G401.6 (cell line): ENCODE data around the gene VCL.
A peak's percentile ranks its signal among the peaks of the same experiment; 100 is the strongest.
"Not testable (repeated sequence)": the region's sequence is repeated elsewhere in the genome, so short reads cannot be mapped to it uniquely, and the experiment has no call there.

Source experiments
- FAIRE-seq: peaks from 2 replicates; lab custom pipeline; 2012; peaks lifted over from hg19 to GRCh38; lab: Jason Lieb, UNC

VCL gene

DNA sequence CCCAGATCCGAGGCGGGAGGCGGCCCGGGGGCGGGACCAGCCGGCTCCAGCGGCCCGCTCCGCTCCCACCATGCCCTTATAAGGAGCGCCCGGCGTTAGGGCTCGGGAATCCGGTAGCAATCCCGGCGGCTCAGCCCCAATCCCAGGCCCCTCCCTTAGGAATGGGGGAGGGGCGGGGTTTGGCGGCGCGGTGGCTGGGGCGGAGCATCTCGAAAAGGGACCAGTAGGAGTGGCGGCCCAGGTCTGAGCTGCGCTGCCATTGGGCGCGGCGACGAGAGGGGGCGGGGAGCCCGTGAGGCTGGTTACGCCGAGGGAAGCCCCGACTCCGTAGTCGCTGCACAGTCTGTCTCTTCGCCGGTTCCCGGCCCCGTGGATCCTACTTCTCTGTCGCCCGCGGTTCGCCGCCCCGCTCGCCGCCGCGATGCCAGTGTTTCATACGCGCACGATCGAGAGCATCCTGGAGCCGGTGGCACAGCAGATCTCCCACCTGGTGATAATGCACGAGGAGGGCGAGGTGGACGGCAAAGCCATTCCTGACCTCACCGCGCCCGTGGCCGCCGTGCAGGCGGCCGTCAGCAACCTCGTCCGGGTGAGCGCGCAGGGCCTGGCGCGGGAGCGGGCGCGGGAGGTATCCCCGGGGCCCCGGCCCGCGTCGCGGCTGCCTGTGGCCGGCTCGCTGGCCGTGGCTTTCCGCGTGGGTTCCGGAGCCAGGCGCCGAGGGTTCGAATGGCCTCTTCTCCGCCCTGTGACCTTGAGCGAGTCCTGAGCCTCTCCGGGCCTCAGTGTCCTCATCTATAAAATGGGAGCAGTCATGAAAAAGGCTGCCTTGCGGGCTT is at the start of gene VCL:
VCL (plus strand) TSS at position 330 of the 836 bp plus-strand sequence; CDS start at position 422, 92 bp downstream.
- peak; percentile 97 for FAIRE-seq

DNA sequence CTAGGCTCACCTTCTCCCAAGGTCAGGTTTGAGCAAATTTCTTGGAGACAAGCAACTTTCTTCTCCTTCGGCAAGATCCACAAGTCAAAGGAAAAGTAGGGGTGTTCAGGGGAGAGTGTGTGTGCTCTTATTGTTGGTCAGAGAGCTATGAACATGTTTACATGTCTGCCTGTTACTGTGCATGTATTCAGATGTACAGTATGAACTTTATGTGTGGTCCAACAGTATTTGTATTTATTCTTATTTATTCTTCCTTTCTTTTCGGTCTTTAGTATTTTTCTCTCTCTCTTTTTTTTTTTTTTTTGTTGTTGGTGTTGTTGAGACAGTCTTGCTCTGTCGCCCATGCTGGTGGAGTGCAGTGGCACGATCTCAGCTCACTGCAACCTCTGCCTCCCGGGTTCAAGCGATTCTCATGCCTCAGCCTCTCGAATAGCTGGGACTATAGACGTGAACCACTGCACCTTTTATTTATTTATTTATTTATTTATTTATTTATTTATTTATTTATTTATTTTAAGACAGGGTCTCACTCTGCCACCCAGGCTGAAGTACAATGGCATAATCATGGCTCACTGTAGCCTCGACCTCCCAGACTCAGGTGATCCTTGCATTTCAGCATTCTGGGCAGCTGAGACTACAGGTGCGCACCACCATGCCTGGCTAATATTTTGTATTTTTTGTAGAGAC is 48.8 kb upstream of the VCL start:
- no peak for FAIRE-seq

DNA sequence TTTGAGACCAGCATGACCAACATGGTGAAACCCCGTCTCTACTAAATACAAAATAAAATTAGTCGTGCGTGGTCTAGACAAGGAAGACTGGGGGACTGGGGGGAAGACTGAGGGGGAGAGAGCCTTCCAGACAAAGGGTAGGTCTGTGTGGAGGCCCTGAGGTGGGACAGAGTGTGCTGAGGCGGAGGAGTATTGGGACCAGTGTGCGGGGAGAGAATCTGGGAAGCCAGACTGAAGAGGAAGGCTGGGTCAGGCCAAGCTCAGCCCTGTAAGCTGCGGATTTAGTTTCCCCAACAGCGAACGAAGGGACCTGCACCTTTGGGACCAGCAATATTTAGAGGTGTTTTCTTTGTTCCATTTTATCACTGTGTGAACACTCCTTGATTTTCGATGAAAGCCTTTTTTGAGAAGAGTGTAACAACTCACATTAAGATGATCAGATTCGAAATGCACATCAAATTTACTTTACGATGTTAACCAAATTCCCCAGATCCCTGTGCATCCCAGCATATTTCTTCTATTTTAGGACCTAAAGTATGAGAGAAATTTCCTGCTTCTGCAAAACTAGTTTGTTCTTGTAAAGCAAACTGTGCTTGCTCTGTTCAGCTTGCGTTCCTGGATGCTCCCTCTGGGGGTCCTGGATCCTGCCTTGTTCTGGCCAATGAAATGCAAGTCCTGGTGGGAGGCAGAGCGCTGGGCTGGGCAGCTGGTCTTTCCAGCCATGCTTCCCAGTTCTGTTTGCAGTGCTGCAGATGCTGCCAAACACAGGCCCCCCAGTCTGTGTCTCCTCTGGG is 47.6 kb upstream of the VCL start:
- no peak for FAIRE-seq

DNA sequence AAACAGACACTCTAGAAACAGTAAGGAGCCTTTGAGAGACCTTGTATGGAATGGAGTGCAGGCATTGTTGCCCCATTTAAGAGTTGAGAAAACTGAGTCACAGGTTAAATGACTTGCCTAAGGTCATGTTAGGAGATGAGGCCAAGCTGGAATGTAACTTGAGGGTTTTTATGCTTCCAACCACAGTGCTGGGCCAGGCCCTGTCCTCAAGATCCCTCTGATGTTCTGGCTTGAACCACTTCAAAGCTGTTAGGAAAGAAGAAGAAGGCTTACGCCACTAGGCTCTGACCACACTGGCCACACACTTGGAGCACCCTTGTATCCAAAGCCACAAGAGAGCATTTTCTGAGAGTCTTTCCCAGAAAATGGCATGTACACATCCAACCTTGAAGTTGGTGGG is 44.3 kb upstream of the VCL start:
- FAIRE-seq = no peak

DNA sequence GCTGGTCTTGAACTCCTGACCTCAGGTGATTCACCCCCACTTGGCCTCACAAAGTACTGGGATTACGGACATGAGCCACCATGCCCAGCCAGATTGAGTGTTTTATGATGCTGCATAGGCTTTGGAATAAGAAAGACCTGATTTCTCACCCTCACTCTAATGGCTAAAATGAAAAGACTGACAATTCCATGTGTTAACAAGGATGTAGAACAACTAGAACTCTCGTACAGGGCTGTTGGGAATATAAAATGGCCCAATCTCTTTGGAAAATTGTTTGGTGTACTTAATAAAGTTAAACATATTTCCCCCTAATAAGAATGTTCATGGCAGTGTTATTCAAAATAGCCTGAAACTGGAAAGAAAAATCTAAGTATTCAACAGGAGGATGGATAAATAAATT is 43.2 kb upstream of the VCL start:
- FAIRE-seq = no peak

DNA sequence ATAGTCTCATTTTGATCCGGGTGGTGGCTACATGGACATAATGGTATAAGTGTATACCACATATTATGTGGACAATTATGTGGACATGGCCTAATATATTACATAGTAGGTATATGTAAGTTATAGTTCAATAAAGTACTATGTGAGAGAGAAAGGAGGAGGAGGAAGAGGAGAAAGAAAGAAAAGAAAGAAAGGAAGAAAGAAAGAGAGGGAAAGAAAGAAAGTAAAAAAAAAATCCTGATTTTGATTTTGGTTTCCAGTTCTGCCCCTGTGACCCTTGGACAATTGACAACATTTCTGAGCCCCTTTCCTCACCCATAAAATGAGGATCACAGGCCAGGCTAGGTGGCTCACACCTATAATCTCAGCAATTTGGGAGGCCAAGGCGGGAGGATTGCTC is 42.2 kb upstream of the VCL start:
- FAIRE-seq = no peak

DNA sequence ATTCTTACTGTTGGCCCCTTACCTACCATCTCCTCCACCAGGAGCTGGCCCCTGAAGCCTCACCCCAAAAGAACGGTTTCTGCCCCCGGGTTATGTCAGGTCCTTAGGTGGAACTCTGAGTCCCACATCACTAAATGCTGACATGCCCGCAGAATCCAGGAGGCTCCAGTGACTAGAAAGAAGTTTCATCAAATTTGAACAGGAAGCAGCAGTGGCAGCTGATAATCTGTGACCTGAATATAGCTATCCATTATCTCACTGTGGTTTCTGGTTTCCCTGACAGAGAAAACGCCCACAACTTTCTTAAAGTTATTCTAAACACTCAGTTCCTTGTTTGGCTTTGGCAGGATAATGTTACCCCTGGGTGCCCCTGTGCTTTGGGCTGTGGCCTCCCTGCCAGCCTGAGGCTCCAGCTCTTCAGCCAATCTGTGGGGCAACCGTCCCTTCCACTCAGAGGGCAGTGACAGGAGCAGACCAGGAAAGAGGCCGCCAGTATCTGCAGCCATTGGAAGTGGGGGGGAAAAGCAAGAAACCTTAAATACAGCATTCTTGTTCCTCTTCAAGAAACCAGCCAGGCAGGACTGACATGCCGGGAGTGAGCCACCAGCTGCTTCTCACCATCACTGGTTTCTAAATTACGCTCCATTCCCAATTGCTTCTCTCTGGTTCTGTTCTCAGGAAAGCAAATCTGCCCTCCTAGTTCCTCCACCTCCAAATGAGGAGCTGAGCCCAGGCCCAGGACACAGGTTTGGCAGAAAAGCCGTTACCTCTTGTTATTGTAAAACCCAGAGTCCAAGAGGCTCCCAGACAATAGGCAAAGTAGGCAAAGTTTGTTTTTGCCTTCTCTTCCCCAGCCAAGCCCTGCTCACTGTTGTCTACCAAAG is 41.2 kb upstream of the VCL start:
- FAIRE-seq = no peak

DNA sequence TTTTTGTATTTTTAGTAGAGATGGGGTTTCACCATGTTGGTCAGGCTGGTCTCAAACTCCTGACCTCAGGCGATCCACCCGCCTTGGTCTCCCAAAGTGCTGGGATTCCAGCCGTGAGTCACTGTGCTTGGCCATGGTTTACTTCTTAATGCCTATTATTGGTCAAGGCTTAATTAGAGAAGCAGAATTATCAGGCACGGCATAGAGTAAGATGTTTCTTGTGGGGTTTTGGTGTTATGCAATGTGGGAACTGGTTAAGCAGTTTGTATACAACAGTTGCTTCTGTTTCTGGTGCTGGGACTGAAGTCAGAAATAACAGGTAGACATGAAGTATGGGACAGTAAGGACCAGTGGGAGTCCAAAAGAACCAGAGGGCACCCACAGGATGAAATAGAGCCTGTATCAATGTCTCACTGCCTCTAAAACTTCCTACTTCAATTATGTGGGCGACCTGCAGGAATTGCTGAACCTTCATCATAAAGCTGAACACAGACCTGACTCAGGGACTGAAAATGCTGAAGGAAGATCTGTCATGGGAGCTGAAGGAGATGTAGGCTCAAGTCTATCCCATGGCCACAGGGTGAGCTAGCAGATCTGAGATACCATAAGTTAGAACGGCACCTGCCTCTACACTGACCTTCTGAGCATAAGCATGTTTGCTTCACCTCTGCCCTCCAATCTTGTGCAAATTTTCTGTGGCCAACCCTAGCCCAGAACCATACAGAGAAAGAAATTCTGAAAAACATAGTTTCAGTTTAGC is 38.3 kb upstream of the VCL start:
- FAIRE-seq = no peak

DNA sequence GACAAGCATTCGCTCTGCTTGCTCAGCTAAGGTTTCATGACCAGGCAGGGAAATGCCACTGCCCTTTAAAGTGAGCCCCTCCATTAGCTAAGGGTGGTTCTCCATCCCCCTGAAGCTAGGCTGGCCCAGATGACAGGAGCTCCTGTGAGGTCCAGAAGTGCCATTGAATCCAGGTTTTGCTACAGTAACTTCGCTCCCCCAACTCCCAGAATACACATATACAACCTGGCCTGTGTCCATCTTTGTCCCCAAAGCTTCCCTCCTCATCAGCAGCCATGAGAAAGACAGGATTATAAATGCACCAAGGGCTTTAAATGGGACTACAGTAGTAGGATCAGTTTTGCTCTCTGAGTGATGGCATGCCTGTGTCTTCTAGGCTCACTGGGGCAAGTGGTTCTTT is 35.5 kb upstream of the VCL start:
- no peak for FAIRE-seq

DNA sequence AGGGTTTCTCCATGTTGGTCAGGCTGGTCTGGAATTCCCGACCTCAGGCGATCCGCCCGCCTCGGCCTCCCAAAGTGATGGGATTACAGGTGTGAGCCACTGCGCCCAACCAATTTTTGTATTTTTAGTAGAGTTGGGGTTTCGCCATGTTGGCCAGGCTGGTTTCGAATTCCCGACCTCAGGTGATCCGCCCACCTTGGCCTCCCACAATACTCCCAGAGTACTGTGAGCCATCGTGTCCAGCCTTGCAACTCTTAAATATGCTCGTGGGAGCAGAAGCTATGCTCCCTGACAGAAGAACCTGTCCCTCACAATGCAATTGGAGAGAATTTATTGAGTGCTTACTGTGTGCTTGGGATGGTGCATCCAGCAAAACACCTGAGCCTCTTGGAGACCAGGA is 34.4 kb upstream of the VCL start:
- FAIRE-seq = not testable (repeated sequence)

DNA sequence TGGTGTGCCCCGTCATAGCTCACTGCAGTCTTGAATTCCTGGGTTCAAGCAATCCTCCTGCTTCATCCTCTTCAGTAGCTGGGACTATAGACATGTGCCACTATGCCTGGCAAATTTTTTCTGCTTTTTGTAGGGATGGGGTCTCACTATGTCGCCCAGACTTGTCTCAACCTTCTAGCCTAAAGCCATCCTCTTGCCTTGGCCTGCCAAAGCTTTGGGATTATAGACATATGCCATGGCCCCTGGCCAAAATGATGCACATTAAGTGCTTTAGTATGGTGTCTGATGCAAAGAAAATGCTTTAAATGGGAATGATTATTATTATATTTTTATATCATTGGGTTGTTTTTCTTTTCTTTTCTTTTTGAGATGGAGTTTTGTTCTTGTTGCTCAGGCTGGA is 33.2 kb upstream of the VCL start:
- no peak for FAIRE-seq

DNA sequence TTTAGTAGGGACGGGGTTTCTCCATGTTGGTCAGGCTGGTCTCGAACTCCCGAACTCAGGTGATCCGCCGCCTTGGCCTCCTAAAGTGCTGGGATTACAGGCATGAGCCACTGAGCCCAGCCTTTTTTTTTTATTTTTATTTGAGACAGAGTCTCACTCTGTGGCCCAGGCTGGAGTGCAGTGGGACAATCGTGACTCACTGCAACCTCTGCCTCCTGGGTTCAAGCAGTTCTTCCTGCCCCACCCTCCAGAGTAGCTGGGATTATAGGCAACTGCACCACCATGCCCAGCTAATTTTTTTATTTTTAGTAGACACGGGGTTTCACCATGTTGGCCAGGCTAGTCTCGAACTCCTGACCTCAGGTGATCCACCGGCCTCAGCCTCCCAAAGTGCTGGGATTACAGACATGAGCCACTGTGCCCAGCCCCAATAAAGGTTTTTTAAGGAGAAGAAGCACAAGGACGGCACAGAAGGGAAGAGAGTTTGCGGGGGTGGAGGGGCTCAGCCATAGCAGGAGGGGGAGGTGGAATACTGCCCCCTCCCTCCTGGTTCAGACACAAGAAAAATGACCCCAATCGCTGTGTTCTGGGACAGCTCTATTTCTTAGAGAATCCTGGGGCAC is 32.5 kb upstream of the VCL start:
- FAIRE-seq = not testable (repeated sequence)

DNA sequence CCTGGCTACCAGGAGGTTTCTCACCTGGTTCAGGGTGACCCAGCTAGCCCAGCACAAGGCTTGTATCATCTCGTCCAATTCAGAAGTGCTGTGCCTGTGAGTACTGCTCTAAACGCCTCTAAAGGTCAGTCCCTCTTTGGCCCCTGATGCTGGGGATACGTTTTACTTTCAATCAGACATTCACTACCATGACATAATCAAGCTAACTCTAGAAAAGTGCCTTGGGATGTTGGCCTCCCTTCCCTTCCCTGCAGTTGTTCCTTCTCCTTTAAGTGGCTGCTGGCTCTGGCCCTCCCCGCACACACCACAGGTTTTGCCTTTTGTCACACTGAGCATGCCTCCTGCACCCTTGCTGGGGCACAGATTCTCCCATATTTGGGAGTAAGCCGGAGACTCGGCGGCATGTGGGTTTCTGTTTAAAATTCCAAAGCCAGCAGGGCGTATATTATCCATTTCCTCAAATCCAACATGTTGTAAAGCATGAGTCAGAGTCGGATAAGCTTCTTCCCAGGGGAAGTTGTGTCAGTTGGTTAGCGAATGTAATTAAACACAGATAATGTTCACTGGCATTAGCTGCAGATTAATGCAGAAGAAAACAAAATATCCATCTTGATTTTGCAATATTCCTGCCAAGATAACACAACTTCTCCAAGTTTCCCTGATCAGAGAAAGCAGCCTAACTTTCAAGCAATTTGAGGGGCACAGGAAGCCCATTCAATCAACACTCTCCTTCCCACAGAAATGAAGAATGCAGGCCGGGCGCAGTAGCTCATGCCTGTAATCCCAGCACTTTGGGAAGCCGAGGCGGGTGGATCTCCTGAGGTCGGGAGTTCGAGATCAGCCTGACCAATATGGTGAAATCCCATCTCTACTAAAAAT is 31.8 kb upstream of the VCL start:
- peak; percentile 100 for FAIRE-seq

DNA sequence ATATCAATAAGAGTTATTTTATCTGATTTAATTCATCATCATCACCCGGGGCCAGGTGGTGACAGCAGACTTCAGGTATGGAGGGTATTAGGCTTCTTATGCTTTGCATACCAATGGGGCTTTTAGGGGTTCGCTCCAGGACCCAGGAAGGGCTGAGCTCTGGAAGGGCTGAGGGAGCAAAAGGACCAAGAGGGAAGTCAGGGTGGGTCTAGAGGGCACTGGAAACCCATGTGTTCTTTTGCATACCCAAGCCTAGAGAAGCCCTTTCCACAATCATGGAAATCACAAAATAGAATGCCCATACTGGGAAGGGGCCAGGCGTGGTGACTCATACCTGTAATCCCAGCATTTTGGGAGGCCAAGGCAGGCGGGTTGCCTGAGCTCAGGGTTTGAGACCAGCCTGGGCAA is 30.9 kb upstream of the VCL start:
- FAIRE-seq = peak; percentile 93

DNA sequence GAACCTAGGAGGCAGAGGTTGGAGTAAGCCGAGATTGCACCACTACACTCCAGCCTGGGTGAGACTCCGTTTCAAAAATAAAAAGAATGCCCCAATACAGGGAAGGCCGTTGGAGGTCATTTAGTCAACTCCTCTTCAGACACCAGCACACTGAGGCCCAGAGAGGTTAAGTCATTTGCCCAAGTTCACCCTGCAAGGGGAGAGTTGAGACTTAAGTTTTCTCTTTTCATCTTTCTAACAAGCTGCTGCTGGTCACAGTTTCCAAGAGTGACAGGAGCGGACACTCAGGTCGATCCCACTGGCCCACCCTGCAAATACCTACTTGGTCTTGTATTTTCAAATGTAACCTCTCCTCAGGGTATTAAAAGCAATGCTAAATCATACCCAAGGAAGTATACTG is 30.4 kb upstream of the VCL start:
- FAIRE-seq = no peak

DNA sequence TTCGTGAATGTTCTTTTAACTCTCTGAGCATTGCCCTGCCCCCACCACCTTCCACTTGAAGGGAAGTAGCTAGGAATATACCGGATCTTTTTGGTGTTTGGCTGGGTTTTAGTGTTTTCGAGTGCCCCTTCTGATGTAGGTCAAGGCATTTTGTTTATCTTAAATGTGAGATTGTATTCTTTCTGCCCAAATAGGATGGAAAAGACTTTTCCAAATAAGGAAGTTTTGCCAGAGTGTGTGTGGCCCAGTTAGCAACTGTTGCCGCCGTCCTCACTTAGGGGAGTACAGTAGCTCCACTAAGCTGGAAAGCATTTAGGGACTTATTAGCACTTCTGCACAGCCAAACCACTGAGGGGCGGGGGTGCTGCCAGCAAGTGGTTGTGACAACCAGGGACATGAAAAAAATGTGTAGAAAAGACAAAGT is 29.8 kb upstream of the VCL start:
- peak; percentile 97 for FAIRE-seq

DNA sequence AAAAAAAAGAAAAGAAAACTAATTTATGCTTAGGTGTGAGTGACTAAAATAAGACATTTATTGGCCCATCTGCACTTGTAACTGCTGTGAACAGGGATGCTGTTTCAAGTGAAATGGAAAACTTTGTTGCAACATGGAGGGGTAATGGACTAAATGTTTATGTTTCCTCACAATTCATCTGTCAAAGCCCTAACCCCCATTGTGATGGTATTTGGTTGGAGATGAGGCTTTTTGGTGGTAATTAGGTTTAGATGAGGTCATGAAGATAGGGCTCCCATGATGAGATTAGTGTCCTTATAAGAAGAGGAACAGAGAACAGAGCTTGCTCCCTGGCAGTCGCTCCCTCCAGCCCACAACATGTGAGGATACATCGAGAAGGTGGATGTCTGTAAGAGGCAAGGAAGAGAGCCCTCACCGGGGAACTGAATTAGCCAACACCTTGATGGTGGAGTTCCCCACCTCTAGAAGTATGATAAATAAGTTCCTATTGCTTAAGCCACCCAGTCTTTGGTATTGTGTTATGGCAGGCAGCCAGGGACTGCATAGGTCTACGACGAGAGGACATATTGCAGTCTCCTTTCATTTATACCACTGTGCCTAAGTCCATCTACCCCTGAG is 28.6 kb upstream of the VCL start:
- no peak for FAIRE-seq

DNA sequence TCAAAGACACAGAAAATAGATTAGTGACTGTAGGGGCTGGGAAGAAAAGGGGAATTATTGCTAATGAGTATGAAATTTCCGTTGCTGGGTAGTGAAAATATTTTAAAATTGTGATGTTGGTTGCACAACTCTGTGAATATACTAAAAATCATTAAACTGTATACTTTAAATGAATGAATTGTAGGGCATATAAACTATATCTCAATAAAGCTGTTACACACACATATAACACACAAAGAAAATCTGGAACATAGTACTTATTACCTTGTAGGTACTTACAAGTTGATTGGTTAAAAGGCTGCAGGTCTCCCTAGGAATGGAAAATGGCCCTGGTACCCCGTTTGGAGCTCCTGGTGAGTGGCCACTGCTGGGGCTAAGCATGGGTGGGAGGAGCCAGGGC is 27.1 kb upstream of the VCL start:
- FAIRE-seq = no peak

DNA sequence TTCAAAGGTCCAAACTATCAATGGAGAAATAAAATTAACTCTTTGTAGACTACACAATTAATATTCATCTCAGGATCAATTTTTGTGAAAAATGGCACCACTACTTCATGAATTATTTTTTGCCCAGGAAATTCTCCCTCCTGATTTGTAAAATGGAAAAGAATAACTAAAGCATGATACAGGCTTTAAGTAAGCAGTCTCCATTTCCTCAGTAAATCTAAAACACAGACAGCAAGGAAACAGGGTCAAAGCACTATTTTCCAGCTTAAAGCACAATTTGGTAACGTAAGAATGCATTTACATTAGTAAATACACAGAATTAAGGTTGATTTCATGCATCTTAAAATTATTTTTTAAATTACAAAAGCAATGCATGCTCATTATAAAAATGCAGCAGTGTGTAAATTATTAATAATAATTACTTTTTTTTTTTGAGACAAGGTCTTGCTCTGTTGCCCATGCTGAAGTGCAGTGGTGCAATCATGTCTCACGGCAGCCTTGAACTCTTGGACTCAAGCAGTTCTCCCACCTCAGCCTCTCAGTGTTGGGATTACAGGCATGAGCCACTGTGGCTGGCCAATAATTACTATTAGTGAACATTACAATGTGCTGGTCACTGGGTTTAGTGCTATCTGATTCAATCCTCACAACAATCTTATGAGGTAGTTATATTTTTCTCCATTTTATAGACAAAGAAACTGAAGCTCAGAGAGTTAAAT is 26.1 kb upstream of the VCL start:
- no peak for FAIRE-seq
